Right lobe of liver (tissue), 6 donors: ENCODE results near the gene CCDC120. TPM values are rescaled to one million over a fixed set of nuclear protein-coding genes. Genes with fewer than 3 reads are reported as not detected.

Experiments
- ATAC-seq, 4 donors: fragments of 200-7000 bp; cut with Tn5 transposase; one replicate each; pipeline ENCODE4 v1.9.1; 2020; ENCODE audit warnings: mild to moderate bottlenecking in 4 of 4, moderate library complexity in 4 of 4
- DNase-seq, 3 donors: peaks; one replicate each; pipeline ENCODE4 v3.0.0-alpha.2; 2020
- H3K27ac ChIP-seq, 3 donors: fragments of 200-600 bp; one replicate each; pipeline ENCODE4 v1.8.0; 2022
- H3K27me3 ChIP-seq, 2 donors: fragments of 200-600 bp; one replicate each; pipeline ENCODE4 v1.8.0; 2022
- H3K36me3 ChIP-seq, 4 donors: fragments of 200-600 bp; sonication (generic) in 1 of 4; one replicate each; pipeline versions ENCODE4 v1.5.1 to v1.8.0; 2017 to 2022; ENCODE audit warnings: control low read depth in 1 of 4
- H3K4me1 ChIP-seq, 4 donors: fragments of 200-600 bp; sonication (generic) in 1 of 4; one replicate each; pipeline versions ENCODE4 v1.5.1 to v1.8.0; 2017 to 2022; ENCODE audit warnings: control low read depth in 1 of 4
- H3K4me3 ChIP-seq, 3 donors: fragments of 200-600 bp; one replicate each; pipeline ENCODE4 v1.8.0; 2022
- H3K9me3 ChIP-seq, 4 donors: fragments of 200-600 bp; sonication (generic) in 1 of 4; one replicate each; pipeline versions ENCODE4 v1.5.1 to v1.8.0; 2017 to 2022; ENCODE audit warnings: control low read depth in 1 of 4
- CTCF ChIP-seq, 4 donors: fragments of 200-600 bp in 3 of 4; fragments of 450-650 bp in 1 of 4; IDR thresholded peaks; one replicate each; pipeline versions ENCODE4 v1.5.1 to v1.8.0; 2016 to 2022; ENCODE audit warnings: antibody characterized with exemption in 4 of 4, mild to moderate bottlenecking in 2 of 4
- POLR2A ChIP-seq: fragments of 450-650 bp; IDR thresholded peaks from one replicate; pipeline ENCODE4 v1.6.1; 2017; ENCODE audit warnings: antibody characterized with exemption, mild to moderate bottlenecking
- WGBS: methylation state at CpG from one replicate; pipeline ENCODE4 v1.1.6; 2018; ENCODE audit warnings: low coverage, low lambda C conversion rate; ENCODE audit not compliant: insufficient coverage; ENCODE audit errors: missing lambda C conversion rate; 5-methylcytosine and 5-hydroxymethylcytosine counted together
- intact Hi-C, 2 donors: fragments of 100-400 bp; cut with DNase I; formaldehyde crosslinking; loops; one replicate each; pipeline versions ENCODE4 v1.11.2 to v1.14.1; 2022
- total RNA-seq, 6 experiments: library from RNA; depleted of rRNA in 2 of 6; stranded (reverse); fragments of >200 nt in 2 of 6; fragmentation: NEBNext Ultra II Directional in 3 of 6; extraction: Animal tissue kit (Norgen Biotek cat#: 25700) in 3 of 6; gene quantifications; one replicate each; pipeline versions ENCODE4 v1.1.0 to v1.2.4, GENCODE V29; 2016 to 2023
- donor health status: DM: no; HTN: yes; CAD: no.
- donor health status: DM: no; HTN: no; CAD: no.
- donor health status: DM: no; HTN: no; CAD: no.
- donor health status: DM: no; HTN: yes; CAD: no.
- donor health status: DM: no; HTN: yes; CAD: no.

Gene CCDC120
- total RNA-seq, 6 experiments from 2014 or later = 3.3 to 12.1 (median 4.5) TPM

- ATAC-seq (peak in 3 of 4 donors; percentile 1 to 14 (median 5)), DNase-seq (no peak)
- Histone ChIP-seq H3K27ac (peak overlapping the region; percentile 20 to 80 (median 76)), H3K36me3 (no peaks in the 10 kb centered on the region), H3K9me3 (no peaks in the 10 kb centered on the region), H3K4me1 (peaks cover 0 to 9% (median 0%) of the 10 kb centered on the region in 4 donors), H3K27me3 (no peaks in the 10 kb centered on the region), H3K4me3 (peak overlapping the region; percentile 27 to 62 (median 60))
- 36% methylated on average over 2 of the region's 9 CpGs for WGBS
- no peak for TF ChIP-seq CTCF (IDR thresholded peaks at IDR 0.05)
- no peak for TF ChIP-seq POLR2A
- intact Hi-C loops = no loop called here
Measured at GRCh38 chrX:49101629-49101984, 42.8 kb downstream of the CCDC120 start.

GRCh38 chrX:49102190-49102589 is 43.4 kb downstream of the CCDC120 start:
- H3K36me3 ChIP-seq = no peaks in the 10 kb centered on the region
- no peak overlapping the region for H3K4me3 ChIP-seq
- intact Hi-C loops = no loop called here
- WGBS = 54% methylated on average over 7 of the region's 9 CpGs
- no peaks in the 10 kb centered on the region for H3K9me3 ChIP-seq
- TF ChIP-seq POLR2A (no peak), CTCF (IDR thresholded peaks at IDR 0.05) (no peak)
- H3K27me3 ChIP-seq = no peaks in the 10 kb centered on the region
- ATAC-seq (peak; percentile 71 to 80 (median 73)), DNase-seq (peak; percentile 53 to 81 (median 80))
- peak overlapping the region in 2 of 3 donors; percentile 76 to 80 for H3K27ac ChIP-seq
- peaks cover 0 to 9% (median 0%) of the 10 kb centered on the region in 4 donors for H3K4me1 ChIP-seq

- H3K27me3 ChIP-seq = no peaks in the 10 kb centered on the region
- no peak overlapping the region for H3K4me3 ChIP-seq
- peak overlapping the region in 1 of 3 donors; percentile 59 for H3K27ac ChIP-seq
- 23% methylated on average over 3 of the region's 3 CpGs for WGBS
- H3K4me1 ChIP-seq = peaks cover 0 to 9% (median 0%) of the 10 kb centered on the region in 4 donors
- DNase-seq (no peak), ATAC-seq (no peak)
- H3K9me3 ChIP-seq = no peaks in the 10 kb centered on the region
- TF ChIP-seq POLR2A (no peak), CTCF (IDR thresholded peaks at IDR 0.05) (no peak)
- H3K36me3 ChIP-seq = no peaks in the 10 kb centered on the region
- intact Hi-C loops = no loop called here
Measured at GRCh38 chrX:49103637-49104036, 44.8 kb downstream of the CCDC120 start.

GRCh38 chrX:49106296-49106695 is 47.5 kb downstream of the CCDC120 start:
- no peak overlapping the region for H3K27ac ChIP-seq
- 82% methylated on average over 3 of the region's 4 CpGs for WGBS
- peaks cover 0 to 9% (median 0%) of the 10 kb centered on the region in 4 donors for H3K4me1 ChIP-seq
- intact Hi-C loops = no loop called here
- no peaks in the 10 kb centered on the region for H3K9me3 ChIP-seq
- H3K27me3 ChIP-seq = no peaks in the 10 kb centered on the region
- TF ChIP-seq POLR2A = no peak
- no peak for TF ChIP-seq CTCF (IDR thresholded peaks at IDR 0.05)
- ATAC-seq (no peak), DNase-seq (no peak)
- H3K4me3 ChIP-seq = no peak overlapping the region
- H3K36me3 ChIP-seq = no peaks in the 10 kb centered on the region

- Histone ChIP-seq H3K4me3 (no peak overlapping the region), H3K27me3 (no peaks in the 10 kb centered on the region), H3K36me3 (no peaks in the 10 kb centered on the region), H3K4me1 (peaks cover 0 to 5% (median 0%) of the 10 kb centered on the region in 4 donors), H3K27ac (no peak overlapping the region), H3K9me3 (no peaks in the 10 kb centered on the region)
- DNase-seq (peak in 1 of 3 donors; percentile 50), ATAC-seq (peak; percentile 71 to 79 (median 74))
- 40% methylated on average over 4 of the region's 7 CpGs for WGBS
- intact Hi-C loops = no loop called here
- TF ChIP-seq CTCF (IDR thresholded peaks at IDR 0.05) = peak; percentile 40 to 50 (median 43)
- TF ChIP-seq POLR2A = no peak
Measured at GRCh38 chrX:49106930-49107329, 48.1 kb downstream of the CCDC120 start.
